ENCODE measurements around the gene C4BPA. TPM values are rescaled to one million over a fixed set of nuclear protein-coding genes. Genes with fewer than 3 reads are reported as not detected.

C4BPA gene
- total RNA-seq, 2 donors from 2014 or later: 0.71 TPM; not detected in 1

DNA sequence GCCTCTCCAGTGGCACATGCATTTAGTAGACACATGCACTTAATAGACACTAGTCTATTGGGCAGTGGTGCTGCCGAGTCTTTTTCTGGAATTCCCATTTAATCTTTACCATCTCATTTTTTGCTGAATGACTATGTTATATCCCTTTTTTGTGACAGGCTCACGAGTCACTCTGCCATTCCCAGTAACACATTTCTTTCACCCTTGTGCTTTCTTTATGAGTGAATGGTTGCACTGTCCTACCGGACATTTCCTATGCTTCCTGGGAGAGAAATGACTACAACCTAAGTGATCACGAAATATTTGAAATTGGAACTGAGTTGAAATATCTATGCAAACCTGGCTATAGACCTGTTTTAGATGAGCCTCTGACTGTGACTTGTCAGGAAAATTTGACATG lies 70.9 kb downstream of the C4BPA start:
- DNase-seq (ENCODE audit: low spot score) (no peak), ATAC-seq (ENCODE audit: insufficient number of reproducible peaks, low FRiP score, low read depth) (no peak)
- TF ChIP-seq, protein P1, sequence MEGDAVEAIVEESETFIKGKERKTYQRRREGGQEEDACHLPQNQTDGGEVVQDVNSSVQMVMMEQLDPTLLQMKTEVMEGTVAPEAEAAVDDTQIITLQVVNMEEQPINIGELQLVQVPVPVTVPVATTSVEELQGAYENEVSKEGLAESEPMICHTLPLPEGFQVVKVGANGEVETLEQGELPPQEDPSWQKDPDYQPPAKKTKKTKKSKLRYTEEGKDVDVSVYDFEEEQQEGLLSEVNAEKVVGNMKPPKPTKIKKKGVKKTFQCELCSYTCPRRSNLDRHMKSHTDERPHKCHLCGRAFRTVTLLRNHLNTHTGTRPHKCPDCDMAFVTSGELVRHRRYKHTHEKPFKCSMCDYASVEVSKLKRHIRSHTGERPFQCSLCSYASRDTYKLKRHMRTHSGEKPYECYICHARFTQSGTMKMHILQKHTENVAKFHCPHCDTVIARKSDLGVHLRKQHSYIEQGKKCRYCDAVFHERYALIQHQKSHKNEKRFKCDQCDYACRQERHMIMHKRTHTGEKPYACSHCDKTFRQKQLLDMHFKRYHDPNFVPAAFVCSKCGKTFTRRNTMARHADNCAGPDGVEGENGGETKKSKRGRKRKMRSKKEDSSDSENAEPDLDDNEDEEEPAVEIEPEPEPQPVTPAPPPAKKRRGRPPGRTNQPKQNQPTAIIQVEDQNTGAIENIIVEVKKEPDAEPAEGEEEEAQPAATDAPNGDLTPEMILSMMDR (IDR thresholded peaks at IDR 0.05): no peak
- Histone ChIP-seq H3K4me1 (ENCODE audit: control insufficient read depth in 1 of 2, low read depth in 2 of 2) (no peaks in the 10 kb centered on the region), H3K4me3 (no peak overlapping the region), H3K27me3 (replicated peaks; ENCODE audit: insufficient read depth) (no peaks in the 10 kb centered on the region), H3K27ac (no peak overlapping the region), H3K9me3 (no peaks in the 10 kb centered on the region), H3K36me3 (no peaks in the 10 kb centered on the region)

DNA sequence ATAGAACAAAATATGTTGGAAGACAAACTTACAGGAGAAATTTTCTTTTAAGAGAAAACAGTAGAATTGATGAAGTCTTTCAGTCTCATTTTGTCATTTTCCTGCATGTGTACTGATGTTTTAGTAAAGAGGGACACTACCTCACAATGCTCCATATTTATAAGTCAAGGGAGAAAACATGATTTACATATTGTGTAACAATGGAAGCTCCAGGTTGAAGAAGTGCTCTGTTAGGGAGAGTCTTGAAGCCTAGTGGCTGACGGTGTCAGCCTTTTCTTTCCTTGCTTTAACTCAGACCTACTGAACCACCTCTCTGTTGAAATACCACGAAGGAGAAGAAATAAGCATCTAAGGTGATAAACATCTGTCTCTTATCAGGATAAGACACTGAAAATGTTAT lies 75.0 kb downstream of the C4BPA start:
- no peak for ATAC-seq (ENCODE audit: insufficient number of reproducible peaks, low FRiP score, low read depth)
- H3K36me3 ChIP-seq: no peaks in the 10 kb centered on the region
- H3K4me1 ChIP-seq (ENCODE audit: control insufficient read depth in 1 of 2, low read depth in 2 of 2): no peaks in the 10 kb centered on the region
- no peak for DNase-seq (ENCODE audit: low spot score)
- TF ChIP-seq, protein P1 (IDR thresholded peaks at IDR 0.05): no peak
- no peaks in the 10 kb centered on the region for H3K27me3 ChIP-seq (replicated peaks; ENCODE audit: insufficient read depth)
- no peak overlapping the region for H3K27ac ChIP-seq
- no peak overlapping the region for H3K4me3 ChIP-seq
- H3K9me3 ChIP-seq: no peaks in the 10 kb centered on the region

DNA sequence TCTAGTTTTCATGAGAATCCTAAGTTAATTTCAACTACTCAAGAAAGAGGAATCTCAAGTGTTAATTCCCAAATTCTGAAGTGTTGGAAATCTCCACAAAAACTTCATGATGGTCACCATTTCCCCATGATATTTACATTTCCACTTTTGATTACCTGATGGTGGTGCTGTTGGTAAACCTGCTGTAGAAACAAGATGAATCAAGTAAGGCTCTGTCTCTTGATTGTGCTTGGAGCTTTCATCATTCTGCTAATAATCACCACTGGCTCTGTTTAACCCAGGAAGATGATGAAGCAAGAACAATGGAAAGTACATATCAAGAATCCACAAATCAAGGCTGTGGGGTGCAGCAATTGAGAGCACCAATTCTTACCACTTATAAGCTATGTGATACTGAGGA lies 77.8 kb downstream of the C4BPA start:
- Histone ChIP-seq H3K4me1 (ENCODE audit: control insufficient read depth in 1 of 2, low read depth in 2 of 2) (no peaks in the 10 kb centered on the region), H3K27me3 (replicated peaks; ENCODE audit: insufficient read depth) (no peaks in the 10 kb centered on the region), H3K9me3 (no peaks in the 10 kb centered on the region), H3K36me3 (no peaks in the 10 kb centered on the region), H3K4me3 (no peak overlapping the region), H3K27ac (no peak overlapping the region)
- DNase-seq (ENCODE audit: low spot score) (no peak), ATAC-seq (ENCODE audit: insufficient number of reproducible peaks, low FRiP score, low read depth) (no peak)
- TF ChIP-seq, protein P1 (IDR thresholded peaks at IDR 0.05): no peak

DNA sequence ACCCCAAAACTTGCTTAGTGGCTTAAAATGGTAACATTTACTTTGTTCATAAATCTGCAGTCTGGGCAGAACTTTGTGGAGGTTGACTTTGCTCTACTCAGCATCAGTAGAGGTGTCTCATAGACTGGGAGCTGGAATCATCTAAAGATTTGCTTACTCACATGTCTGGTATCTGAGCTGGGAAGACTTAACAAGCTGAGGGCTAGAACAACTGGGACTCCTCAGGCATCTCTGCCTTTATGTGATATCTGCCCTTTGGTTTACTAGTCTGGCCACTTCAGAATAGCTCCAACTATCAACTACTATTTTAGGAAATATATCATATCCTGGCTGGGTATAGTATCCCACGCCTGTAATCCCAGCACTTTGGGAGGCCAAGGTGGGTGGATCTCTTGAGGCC lies 82.5 kb downstream of the C4BPA start:
- H3K9me3 ChIP-seq: no peaks in the 10 kb centered on the region
- H3K4me1 ChIP-seq (ENCODE audit: control insufficient read depth in 1 of 2, low read depth in 2 of 2): no peaks in the 10 kb centered on the region
- DNase-seq (ENCODE audit: low spot score): no peak
- no peak for ATAC-seq (ENCODE audit: insufficient number of reproducible peaks, low FRiP score, low read depth)
- H3K27ac ChIP-seq: no peak overlapping the region
- no peak overlapping the region for H3K4me3 ChIP-seq
- no peaks in the 10 kb centered on the region for H3K27me3 ChIP-seq (replicated peaks; ENCODE audit: insufficient read depth)
- no peaks in the 10 kb centered on the region for H3K36me3 ChIP-seq
- TF ChIP-seq, protein P1 (IDR thresholded peaks at IDR 0.05): no peak

DNA sequence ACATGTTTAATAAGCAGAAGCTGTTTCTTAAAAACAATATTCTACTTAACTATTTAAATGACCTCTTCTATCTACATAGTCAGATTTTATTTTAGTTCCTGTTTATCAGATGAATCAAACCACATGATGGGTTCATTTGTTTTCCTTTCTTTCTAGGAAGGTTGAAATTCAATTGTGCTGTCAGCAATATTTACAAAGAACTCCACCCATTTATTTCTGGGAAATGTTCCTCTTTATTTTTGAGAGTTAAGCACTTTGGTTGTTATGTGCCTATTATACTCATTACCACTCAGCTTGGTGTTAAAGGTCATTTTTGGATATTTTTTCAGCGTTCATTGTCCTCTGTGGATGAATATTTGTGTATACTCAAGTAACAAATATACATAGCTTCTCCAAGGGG lies 84.9 kb downstream of the C4BPA start:
- no peak for ATAC-seq (ENCODE audit: insufficient number of reproducible peaks, low FRiP score, low read depth)
- H3K9me3 ChIP-seq: no peaks in the 10 kb centered on the region

More for the DNA sequence above, 84.9 kb downstream of the C4BPA start:
- no peak overlapping the region for H3K4me3 ChIP-seq
- H3K27ac ChIP-seq: no peak overlapping the region
- H3K4me1 ChIP-seq (ENCODE audit: control insufficient read depth in 1 of 2, low read depth in 2 of 2): no peaks in the 10 kb centered on the region
- H3K27me3 ChIP-seq (replicated peaks; ENCODE audit: insufficient read depth): no peaks in the 10 kb centered on the region
- no peak for DNase-seq (ENCODE audit: low spot score)
- TF ChIP-seq, protein P1 (IDR thresholded peaks at IDR 0.05): no peak
- H3K36me3 ChIP-seq: no peaks in the 10 kb centered on the region
